WERI-Rb-1 (cell line): Measurements from ENCODE around the gene TIGD2.
A peak's percentile ranks its signal among the peaks of the same experiment; 100 is the strongest.

Experiments
- DNase-seq: peaks from one replicate; pipeline ENCODE4 v3.0.0-alpha.2; 2020
- H3K27ac ChIP-seq: fragments of 250-450 bp; sonication (Bioruptor Pico); 2 replicates; pipeline ENCODE4 v1.5.1; 2020; ENCODE audit warnings: mild to moderate bottlenecking, moderate library complexity
- H3K27me3 ChIP-seq: fragments of 250-450 bp; sonication (Bioruptor Pico); 2 replicates; pipeline ENCODE4 v1.5.1; 2021; ENCODE audit warnings: mild to moderate bottlenecking, low read depth, moderate library complexity; ENCODE audit not compliant: insufficient read depth, severe bottlenecking
- H3K36me3 ChIP-seq: fragments of 250-450 bp; sonication (Bioruptor Pico); 2 replicates; pipeline ENCODE4 v1.5.1; 2020; ENCODE audit warnings: mild to moderate bottlenecking, moderate library complexity
- H3K4me3 ChIP-seq: 2 replicates; pipeline ENCODE4 v1.5.1; 2011; ENCODE audit warnings: low read depth, mild to moderate bottlenecking, control low read depth, low read length
- H3K9me3 ChIP-seq: fragments of 250-450 bp; sonication (Bioruptor Pico); 2 replicates; pipeline ENCODE4 v1.5.1; 2021; ENCODE audit warnings: mild to moderate bottlenecking, moderate library complexity; ENCODE audit not compliant: severe bottlenecking
- CTCF ChIP-seq: IDR thresholded peaks from 2 replicates; pipeline ENCODE4 v1.5.1; 2011; ENCODE audit warnings: low read depth, mild to moderate bottlenecking, control low read depth, inconsistent platforms, low read length

TIGD2 gene

GRCh38 chr4:89110986-89111832 is at the start of gene TIGD2:
Gene TIGD2, plus strand, starts transcription at chr4:89111533. Its CDS starts 1,442 bp downstream, at chr4:89112975.
- peak within 1 kb of the TSS; percentile 76 for H3K4me3 ChIP-seq
- peak; percentile 91 for DNase-seq
- peak; percentile 83 for TF ChIP-seq CTCF
- H3K36me3 ChIP-seq, result peaks cover 23% of the 10 kb centered on the region
- H3K9me3 ChIP-seq, result peaks cover 13% of the 10 kb centered on the region
- H3K27me3 ChIP-seq, result no peaks in the 10 kb centered on the region
- H3K27ac ChIP-seq, result peak within 1 kb of the TSS; percentile 90

DNA sequence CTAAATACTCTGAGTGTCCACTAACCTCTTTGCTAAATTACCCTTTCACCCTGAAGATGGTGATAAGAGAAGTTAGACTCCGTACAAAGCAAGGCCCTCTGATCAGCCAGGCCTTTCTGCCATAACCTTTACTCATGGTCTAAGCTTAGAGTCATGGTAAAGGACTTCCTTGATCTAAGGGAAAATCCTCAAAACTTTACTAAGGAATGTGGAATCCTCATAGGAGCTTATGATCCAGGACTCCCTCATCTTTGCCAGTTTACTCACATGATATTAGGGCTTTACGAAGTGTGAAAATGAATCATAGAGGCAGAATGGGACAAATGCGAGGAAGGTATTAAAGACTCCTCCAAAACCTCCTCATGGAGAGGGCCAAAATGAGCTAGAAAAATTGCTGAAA is 46.5 kb upstream of the TIGD2 start:
- DNase-seq, result no peak
- no peak for TF ChIP-seq CTCF
- no peaks in the 10 kb centered on the region for H3K27me3 ChIP-seq

GRCh38 chr4:89067417-89067816 is 43.9 kb upstream of the TIGD2 start:
- Histone ChIP-seq H3K9me3 (peaks cover 8% of the 10 kb centered on the region), H3K4me3 (no peak overlapping the region), H3K27ac (no peak overlapping the region), H3K36me3 (no peaks in the 10 kb centered on the region), H3K27me3 (no peaks in the 10 kb centered on the region)
- no peak for TF ChIP-seq CTCF
- DNase-seq, result no peak

More for the DNA sequence above, 46.5 kb upstream of the TIGD2 start:
- H3K4me3 ChIP-seq, result no peak overlapping the region
- no peaks in the 10 kb centered on the region for H3K36me3 ChIP-seq
- no peak overlapping the region for H3K27ac ChIP-seq
- peaks cover 8% of the 10 kb centered on the region for H3K9me3 ChIP-seq

- Histone ChIP-seq H3K27me3 (no peaks in the 10 kb centered on the region), H3K9me3 (peaks cover 8% of the 10 kb centered on the region), H3K4me3 (no peak overlapping the region), H3K27ac (no peak overlapping the region), H3K36me3 (no peaks in the 10 kb centered on the region)
- no peak for DNase-seq
- no peak for TF ChIP-seq CTCF
These were observed 41.9 kb upstream of the TIGD2 start for GRCh38 chr4:89069481-89069880.

DNA sequence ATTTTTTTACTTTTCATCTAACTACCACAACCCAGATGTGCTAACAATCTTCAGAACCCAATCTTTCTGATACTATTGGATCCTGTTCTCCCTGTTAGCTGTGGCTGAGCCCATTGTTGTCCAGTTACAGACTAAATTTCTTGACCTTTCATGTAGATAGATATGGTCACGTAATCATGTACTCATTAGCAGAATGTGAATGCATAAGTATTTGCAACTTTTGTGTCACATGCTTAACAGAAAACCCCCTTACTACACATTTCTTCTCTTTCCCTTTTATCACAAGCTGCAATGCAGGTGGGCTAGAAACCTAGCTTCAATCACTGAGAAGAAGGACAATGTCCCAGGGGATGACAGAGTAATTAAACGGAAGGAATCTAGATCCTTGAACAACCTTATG is 41.3 kb upstream of the TIGD2 start:
- no peak for TF ChIP-seq CTCF
- Histone ChIP-seq H3K27me3 (no peaks in the 10 kb centered on the region), H3K4me3 (no peak overlapping the region), H3K36me3 (no peaks in the 10 kb centered on the region), H3K9me3 (peaks cover 4% of the 10 kb centered on the region), H3K27ac (no peak overlapping the region)
- no peak for DNase-seq
